Brain pericyte (primary cell): ENCODE results near the gene WNT11.
"Not testable (repeated sequence)": the region's sequence is repeated elsewhere in the genome, so short reads cannot be mapped to it uniquely, and the experiment has no call there.

Experiments used
- DNase-seq: peaks from one replicate; pipeline ENCODE4 v3.0.0-alpha.2; 2012; ENCODE audit warnings: low read depth, low spot score

The WNT11 gene

GRCh38 chr11:76203131-76203925 is 3.0 kb downstream of the WNT11 start:
- DNase-seq: no peak

GRCh38 chr11:76201672-76202412 is 4.5 kb downstream of the WNT11 start:
- DNase-seq: no peak

GRCh38 chr11:76201056-76201455 is 5.2 kb downstream of the WNT11 start:
- no peak for DNase-seq

- DNase-seq: no peak
These were observed 6.0 kb downstream of the WNT11 start for GRCh38 chr11:76200006-76200940.

GRCh38 chr11:76198691-76199090 is 7.6 kb downstream of the WNT11 start:
- not testable (repeated sequence) for DNase-seq

GRCh38 chr11:76197941-76198640 is 8.2 kb downstream of the WNT11 start:
- no peak for DNase-seq

- DNase-seq: no peak
These were observed 9.0 kb downstream of the WNT11 start for GRCh38 chr11:76197332-76197731.

GRCh38 chr11:76196849-76197248 is 9.5 kb downstream of the WNT11 start:
- no peak for DNase-seq

GRCh38 chr11:76194872-76195668 is 11.2 kb downstream of the WNT11 start:
- DNase-seq: no peak

- no peak for DNase-seq
These were observed 13.1 kb downstream of the WNT11 start for GRCh38 chr11:76193219-76193618.

- DNase-seq: no peak
These were observed 15.9 kb downstream of the WNT11 start for GRCh38 chr11:76190376-76190775.

GRCh38 chr11:76189682-76190081 is 16.6 kb downstream of the WNT11 start:
- DNase-seq: no peak

GRCh38 chr11:76188873-76189272 is 17.4 kb downstream of the WNT11 start:
- DNase-seq: no peak

GRCh38 chr11:76186776-76187279 is 19.5 kb downstream of the WNT11 start:
- no peak for DNase-seq

GRCh38 chr11:76185931-76186401 is 20.3 kb downstream of the WNT11 start:
- no peak for DNase-seq

- no peak for DNase-seq
These were observed 20.8 kb downstream of the WNT11 start for GRCh38 chr11:76185511-76185910.

- DNase-seq: no peak
These were observed 21.7 kb downstream of the WNT11 start for GRCh38 chr11:76184551-76184993.

GRCh38 chr11:76181371-76181770 is 24.9 kb downstream of the WNT11 start:
- no peak for DNase-seq

- no peak for DNase-seq
These were observed 27.2 kb downstream of the WNT11 start for GRCh38 chr11:76179147-76179546.

GRCh38 chr11:76177250-76177686 is 29.0 kb downstream of the WNT11 start:
- DNase-seq: no peak
